ENCODE results near the gene TEDC1.

- no peak for TF ChIP-seq EZH2 (IDR thresholded peaks at IDR 0.05; ENCODE audit: insufficient read depth, poor library complexity, severe bottlenecking)
- TF ChIP-seq EZH2phosphoT487 (IDR thresholded peaks at IDR 0.05; ENCODE audit: insufficient read depth, low read depth), result no peak
Observed at GRCh38 chr14:105540811-105541210, 49.8 kb downstream of the TEDC1 start.
